ENCODE measurements around the gene OLFML2A. TPM values are rescaled to one million over a fixed set of nuclear protein-coding genes. Genes with fewer than 3 reads are reported as not detected.

Gene OLFML2A
- total RNA-seq, 1 donor from 2014 or later = 7.0 TPM

- TF ChIP-seq CTCF (conservative IDR thresholded peaks at IDR 0.05; ENCODE audit: low read depth, low read length) = no peak
- no peak for DNase-seq (ENCODE audit: low read depth)
- H3K4me3 ChIP-seq (ENCODE audit: low read depth, low read length) = no peak overlapping the region
Observed at GRCh38 chr9:124741662-124742061, 35.3 kb upstream of the OLFML2A start.

GRCh38 chr9:124742940-124743339, 34.0 kb upstream of the OLFML2A start:
- no peak for DNase-seq (ENCODE audit: low read depth)
- H3K4me3 ChIP-seq (ENCODE audit: low read depth, low read length) = no peak overlapping the region
- TF ChIP-seq CTCF (conservative IDR thresholded peaks at IDR 0.05; ENCODE audit: low read depth, low read length) = no peak

- DNase-seq (ENCODE audit: low read depth) = no peak
- H3K4me3 ChIP-seq (ENCODE audit: low read depth, low read length) = no peak overlapping the region
- no peak for TF ChIP-seq CTCF (conservative IDR thresholded peaks at IDR 0.05; ENCODE audit: low read depth, low read length)
Observed at GRCh38 chr9:124743686-124744348, 33.1 kb upstream of the OLFML2A start.

- no peak overlapping the region for H3K4me3 ChIP-seq (ENCODE audit: low read depth, low read length)
- no peak for DNase-seq (ENCODE audit: low read depth)
- TF ChIP-seq CTCF (conservative IDR thresholded peaks at IDR 0.05; ENCODE audit: low read depth, low read length) = no peak
Observed at GRCh38 chr9:124747065-124747464, 29.9 kb upstream of the OLFML2A start.

GRCh38 chr9:124749284-124749683, 27.6 kb upstream of the OLFML2A start:
- no peak for TF ChIP-seq CTCF (conservative IDR thresholded peaks at IDR 0.05; ENCODE audit: low read depth, low read length)
- H3K4me3 ChIP-seq (ENCODE audit: low read depth, low read length) = no peak overlapping the region
- DNase-seq (ENCODE audit: low read depth) = no peak

GRCh38 chr9:124749781-124750180, 27.2 kb upstream of the OLFML2A start:
- no peak for TF ChIP-seq CTCF (conservative IDR thresholded peaks at IDR 0.05; ENCODE audit: low read depth, low read length)
- no peak overlapping the region for H3K4me3 ChIP-seq (ENCODE audit: low read depth, low read length)
- DNase-seq (ENCODE audit: low read depth) = no peak

GRCh38 chr9:124752967-124753366, 24.0 kb upstream of the OLFML2A start:
- TF ChIP-seq CTCF (conservative IDR thresholded peaks at IDR 0.05; ENCODE audit: low read depth, low read length) = no peak
- no peak overlapping the region for H3K4me3 ChIP-seq (ENCODE audit: low read depth, low read length)
- no peak for DNase-seq (ENCODE audit: low read depth)

Data from epithelial cell of proximal tubule (primary cell).